ENCODE results near the gene HNRNPUL1.

The HNRNPUL1 gene

GRCh38 chr19:41325640-41325946, 61.4 kb downstream of the HNRNPUL1 start:
- no peak for DNase-seq (ENCODE audit: low spot score)
- in situ Hi-C loops (cut with MboI; ENCODE audit: low pct_unique_long_range_greater_than_20kb, low sequenced_read_pairs, unreplicated experiment): no loop called here
- TF ChIP-seq, protein P1, sequence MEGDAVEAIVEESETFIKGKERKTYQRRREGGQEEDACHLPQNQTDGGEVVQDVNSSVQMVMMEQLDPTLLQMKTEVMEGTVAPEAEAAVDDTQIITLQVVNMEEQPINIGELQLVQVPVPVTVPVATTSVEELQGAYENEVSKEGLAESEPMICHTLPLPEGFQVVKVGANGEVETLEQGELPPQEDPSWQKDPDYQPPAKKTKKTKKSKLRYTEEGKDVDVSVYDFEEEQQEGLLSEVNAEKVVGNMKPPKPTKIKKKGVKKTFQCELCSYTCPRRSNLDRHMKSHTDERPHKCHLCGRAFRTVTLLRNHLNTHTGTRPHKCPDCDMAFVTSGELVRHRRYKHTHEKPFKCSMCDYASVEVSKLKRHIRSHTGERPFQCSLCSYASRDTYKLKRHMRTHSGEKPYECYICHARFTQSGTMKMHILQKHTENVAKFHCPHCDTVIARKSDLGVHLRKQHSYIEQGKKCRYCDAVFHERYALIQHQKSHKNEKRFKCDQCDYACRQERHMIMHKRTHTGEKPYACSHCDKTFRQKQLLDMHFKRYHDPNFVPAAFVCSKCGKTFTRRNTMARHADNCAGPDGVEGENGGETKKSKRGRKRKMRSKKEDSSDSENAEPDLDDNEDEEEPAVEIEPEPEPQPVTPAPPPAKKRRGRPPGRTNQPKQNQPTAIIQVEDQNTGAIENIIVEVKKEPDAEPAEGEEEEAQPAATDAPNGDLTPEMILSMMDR (IDR thresholded peaks at IDR 0.05; ENCODE audit: extremely low read depth, insufficient read depth, missing control alignments): no peak

- TF ChIP-seq, protein P1 (IDR thresholded peaks at IDR 0.05; ENCODE audit: extremely low read depth, insufficient read depth, missing control alignments): no peak
- peak; percentile 86 for DNase-seq (ENCODE audit: low spot score)
These were observed 62.0 kb downstream of the HNRNPUL1 start for GRCh38 chr19:41325947-41326706.

GRCh38 chr19:41327076-41327575, 63.0 kb downstream of the HNRNPUL1 start:
- DNase-seq (ENCODE audit: low spot score): no peak
- TF ChIP-seq, protein P1 (IDR thresholded peaks at IDR 0.05; ENCODE audit: extremely low read depth, insufficient read depth, missing control alignments): no peak
- in situ Hi-C loops (cut with MboI; ENCODE audit: low pct_unique_long_range_greater_than_20kb, low sequenced_read_pairs, unreplicated experiment): no loop called here

More at GRCh38 chr19:41325947-41326706, 62.0 kb downstream of the HNRNPUL1 start:
- in situ Hi-C loops (cut with MboI; ENCODE audit: low pct_unique_long_range_greater_than_20kb, low sequenced_read_pairs, unreplicated experiment): no loop called here

DNA sequence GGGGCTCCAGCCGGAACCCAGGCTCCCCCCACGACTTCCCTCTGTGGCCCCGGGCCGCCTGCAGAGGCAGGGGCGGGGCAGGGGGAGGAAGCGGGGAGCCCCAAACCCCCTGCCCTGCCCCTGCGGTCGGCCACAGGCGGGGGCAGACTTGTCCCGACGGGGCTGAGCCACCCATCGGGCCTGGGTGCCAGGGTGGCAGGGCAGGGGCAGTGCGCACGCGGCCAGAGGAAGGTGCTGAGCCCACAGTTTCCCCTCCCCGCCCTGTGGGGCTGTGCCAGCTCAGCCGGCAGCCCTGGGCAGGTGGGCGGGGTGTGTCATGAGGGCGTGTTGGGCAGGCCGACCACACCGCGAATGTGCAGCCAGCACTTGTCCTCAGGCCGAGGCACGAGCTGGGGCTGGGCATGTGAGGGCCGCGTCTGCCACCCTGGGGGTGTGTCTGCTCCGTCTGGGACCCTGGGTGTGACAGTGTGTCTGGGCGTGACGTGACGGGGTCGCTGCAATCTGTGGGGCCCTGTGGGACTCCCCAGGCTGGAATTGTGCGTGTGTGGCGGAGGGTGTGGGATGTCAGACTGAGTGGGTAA, 63.5 kb downstream of the HNRNPUL1 start:
- TF ChIP-seq, protein P1 (IDR thresholded peaks at IDR 0.05; ENCODE audit: extremely low read depth, insufficient read depth, missing control alignments): no peak
- in situ Hi-C loops (cut with MboI; ENCODE audit: low pct_unique_long_range_greater_than_20kb, low sequenced_read_pairs, unreplicated experiment): no loop called here
- DNase-seq (ENCODE audit: low spot score): peak; percentile 90

GRCh38 chr19:41328157-41328841, 64.1 kb downstream of the HNRNPUL1 start:
- TF ChIP-seq, protein P1 (IDR thresholded peaks at IDR 0.05; ENCODE audit: extremely low read depth, insufficient read depth, missing control alignments): no peak
- in situ Hi-C loops (cut with MboI; ENCODE audit: low pct_unique_long_range_greater_than_20kb, low sequenced_read_pairs, unreplicated experiment): no loop called here
- peak; percentile 62 for DNase-seq (ENCODE audit: low spot score)

- in situ Hi-C loops (cut with MboI; ENCODE audit: low pct_unique_long_range_greater_than_20kb, low sequenced_read_pairs, unreplicated experiment): no loop called here
- TF ChIP-seq, protein P1 (IDR thresholded peaks at IDR 0.05; ENCODE audit: extremely low read depth, insufficient read depth, missing control alignments): no peak
- DNase-seq (ENCODE audit: low spot score): peak; percentile 40
These were observed 64.7 kb downstream of the HNRNPUL1 start for GRCh38 chr19:41328842-41329225.

Data from GM13977 (cell line).